Fibroblast of the aortic adventitia (primary cell): ENCODE measurements around the gene TMEM156. TPM values are rescaled to one million over a fixed set of nuclear protein-coding genes. Genes with fewer than 3 reads are reported as not detected.

ENCODE experiments used
- total RNA-seq: library from RNA; depleted of rRNA; stranded (reverse); fragments of >200 nt; gene quantifications from 2 replicates; pipeline ENCODE4 v1.2.3, GENCODE V29; 2012; ENCODE audit warnings: low replicate concordance

TMEM156 gene
- total RNA-seq, 1 donor = 0.18 TPM

Other genes with a start within 250 kb of the TMEM156 start
- gene TLR10, start 249.4 kb downstream of the TMEM156 start, total RNA-seq = not detected in 2 replicates
- gene TLR1, start 227.6 kb downstream of the TMEM156 start, total RNA-seq = 3.2 and 3.5 TPM in 2 replicates
- gene TLR6, start 175.6 kb downstream of the TMEM156 start, total RNA-seq = 2.2 and 5.0 TPM in 2 replicates
- gene FAM114A1, start 164.6 kb downstream of the TMEM156 start, total RNA-seq = 263 and 378 TPM in 2 replicates
- gene KLHL5, start 29.8 kb upstream of the TMEM156 start, total RNA-seq = 50.9 and 103 TPM in 2 replicates
- gene WDR19, start 150.1 kb upstream of the TMEM156 start, total RNA-seq = 46.2 and 210 TPM in 2 replicates